K562 (cell line): ENCODE data around the gene EIF4E3.

Experiments used
- EZH2 ChIP-seq: IDR thresholded peaks from 2 replicates; pipeline ENCODE4 v1.6.1; 2012; ENCODE audit warnings: low read depth, mild to moderate bottlenecking, inconsistent platforms, low read length, borderline replicate concordance
- GABPA ChIP-seq: fragments of 200-800 bp; sonication (Bioruptor generic); conservative IDR thresholded peaks from 2 replicates; pipeline ENCODE4 v1.6.1; 2016; ENCODE audit warnings: low read depth, missing genetic modification characterization, missing compliant biosample characterization
- KLF13 ChIP-seq: fragments of 450-650 bp; IDR thresholded peaks from 2 replicates; pipeline ENCODE4 v1.6.1; 2016; ENCODE audit warnings: missing genetic modification characterization, low read depth, mild to moderate bottlenecking, missing compliant biosample characterization, moderate library complexity, borderline replicate concordance
- L3MBTL2 ChIP-seq: fragments of 450-650 bp; IDR thresholded peaks from 2 replicates; pipeline ENCODE4 v1.6.1; 2016; ENCODE audit warnings: mild to moderate bottlenecking, moderate library complexity
- LCOR ChIP-seq: sonication (generic); formaldehyde crosslinking; IDR thresholded peaks from 2 replicates; pipeline ENCODE4 v1.8.0; 2022; ENCODE audit warnings: mild to moderate bottlenecking, missing genetic modification reagents
- SMAD2 ChIP-seq: fragments of 150-350 bp; IDR thresholded peaks from 2 replicates; pipeline ENCODE4 v1.6.1; 2014; ENCODE audit warnings: low read depth, mild to moderate bottlenecking, low read length
- TF ChIP-seq, protein P1 (sequence below), 3 experiments: IDR thresholded peaks in 2 of 3; conservative IDR thresholded peaks in 1 of 3; 2 replicates each; pipeline ENCODE4 v1.5.1; 2011 to 2012; ENCODE audit warnings: low read length in 3 of 3, mild to moderate bottlenecking in 3 of 3, control low read depth in 2 of 3, improper control_type of control experiment in 1 of 3, inconsistent platforms in 1 of 3, low read depth in 1 of 3, mixed read lengths in 1 of 3, moderate library complexity in 1 of 3; ENCODE audit not compliant: insufficient read depth in 2 of 3
- TF ChIP-seq, protein P2 (sequence below): fragments of 250-450 bp; sonication (Bioruptor Pico); IDR thresholded peaks from 2 replicates; pipeline ENCODE4 v1.4.0; 2020; ENCODE audit warnings: mild to moderate bottlenecking

DNA sequence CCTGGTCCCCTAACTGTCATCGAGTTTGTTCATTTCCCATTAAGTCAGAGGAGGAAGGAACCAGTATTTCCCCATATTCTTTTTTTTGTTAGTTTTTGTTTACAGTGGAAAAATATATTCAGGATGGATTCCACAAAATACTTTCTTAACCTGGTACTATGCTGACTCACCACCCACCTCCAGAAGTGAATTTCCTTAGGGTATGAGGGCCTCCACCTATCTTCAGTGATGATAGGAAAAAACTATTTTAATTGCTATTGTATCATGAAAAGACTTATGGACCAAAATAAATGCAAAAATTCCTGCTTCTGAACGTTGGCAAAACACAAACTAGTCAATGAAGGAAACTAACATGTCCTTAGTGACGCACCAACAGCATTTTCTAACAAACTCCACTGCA is 77.5 kb downstream of the EIF4E3 start:
- TF ChIP-seq L3MBTL2 (no peak), SMAD2 (no peak), EZH2 (no peak), KLF13 (tag) (no peak), GABPA (tag) (no peak), LCOR (CRISPR knock-in tag) (no peak)
- TF ChIP-seq, protein P1, sequence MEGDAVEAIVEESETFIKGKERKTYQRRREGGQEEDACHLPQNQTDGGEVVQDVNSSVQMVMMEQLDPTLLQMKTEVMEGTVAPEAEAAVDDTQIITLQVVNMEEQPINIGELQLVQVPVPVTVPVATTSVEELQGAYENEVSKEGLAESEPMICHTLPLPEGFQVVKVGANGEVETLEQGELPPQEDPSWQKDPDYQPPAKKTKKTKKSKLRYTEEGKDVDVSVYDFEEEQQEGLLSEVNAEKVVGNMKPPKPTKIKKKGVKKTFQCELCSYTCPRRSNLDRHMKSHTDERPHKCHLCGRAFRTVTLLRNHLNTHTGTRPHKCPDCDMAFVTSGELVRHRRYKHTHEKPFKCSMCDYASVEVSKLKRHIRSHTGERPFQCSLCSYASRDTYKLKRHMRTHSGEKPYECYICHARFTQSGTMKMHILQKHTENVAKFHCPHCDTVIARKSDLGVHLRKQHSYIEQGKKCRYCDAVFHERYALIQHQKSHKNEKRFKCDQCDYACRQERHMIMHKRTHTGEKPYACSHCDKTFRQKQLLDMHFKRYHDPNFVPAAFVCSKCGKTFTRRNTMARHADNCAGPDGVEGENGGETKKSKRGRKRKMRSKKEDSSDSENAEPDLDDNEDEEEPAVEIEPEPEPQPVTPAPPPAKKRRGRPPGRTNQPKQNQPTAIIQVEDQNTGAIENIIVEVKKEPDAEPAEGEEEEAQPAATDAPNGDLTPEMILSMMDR (IDR thresholded peaks at IDR 0.05 in 2 of 3, conservative IDR thresholded peaks at IDR 0.05 in 1 of 3; ENCODE audit: insufficient read depth in 2 of 3, low read depth in 1 of 3, low read length in 3 of 3): no peak
- TF ChIP-seq, protein P2, sequence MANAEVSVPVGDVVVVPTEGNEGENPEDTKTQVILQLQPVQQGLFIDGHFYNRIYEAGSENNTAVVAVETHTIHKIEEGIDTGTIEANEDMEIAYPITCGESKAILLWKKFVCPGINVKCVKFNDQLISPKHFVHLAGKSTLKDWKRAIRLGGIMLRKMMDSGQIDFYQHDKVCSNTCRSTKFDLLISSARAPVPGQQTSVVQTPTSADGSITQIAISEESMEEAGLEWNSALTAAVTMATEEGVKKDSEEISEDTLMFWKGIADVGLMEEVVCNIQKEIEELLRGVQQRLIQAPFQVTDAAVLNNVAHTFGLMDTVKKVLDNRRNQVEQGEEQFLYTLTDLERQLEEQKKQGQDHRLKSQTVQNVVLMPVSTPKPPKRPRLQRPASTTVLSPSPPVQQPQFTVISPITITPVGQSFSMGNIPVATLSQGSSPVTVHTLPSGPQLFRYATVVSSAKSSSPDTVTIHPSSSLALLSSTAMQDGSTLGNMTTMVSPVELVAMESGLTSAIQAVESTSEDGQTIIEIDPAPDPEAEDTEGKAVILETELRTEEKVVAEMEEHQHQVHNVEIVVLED (CRISPR knock-in tag): no peak
